Thoracic aorta (tissue), 2 donors: ENCODE data around the gene SCGB2A2. TPM values are rescaled to one million over a fixed set of nuclear protein-coding genes. Genes with fewer than 3 reads are reported as not detected.

Experiments used
- ATAC-seq: fragments of 150-250 bp; one replicate; pipeline ENCODE4 v1.8.0; 2017; ENCODE audit warnings: low read depth; ENCODE audit not compliant: insufficient number of reproducible peaks, low FRiP score
- DNase-seq: peaks from one replicate; pipeline ENCODE4 v3.0.0-alpha.2; 2020; ENCODE audit warnings: low spot score
- H3K27ac ChIP-seq, 2 donors: fragments of 200-600 bp; sonication (generic); 1 replicate in 1 of 2; 2 replicates in 1 of 2; pipeline ENCODE4 v1.5.1; 2016; ENCODE audit warnings: mild to moderate bottlenecking in 2 of 2, moderate library complexity in 2 of 2
- H3K27me3 ChIP-seq: fragments of 200-600 bp; sonication (generic); replicated peaks from 2 replicates; pipeline ENCODE4 v1.6.0; 2016; ENCODE audit warnings: mild to moderate bottlenecking; ENCODE audit not compliant: insufficient read depth
- H3K36me3 ChIP-seq: fragments of 200-600 bp; sonication (generic); one replicate; pipeline ENCODE4 v1.5.1; 2016
- H3K4me1 ChIP-seq, 2 donors: fragments of 200-600 bp; sonication (generic); 1 replicate in 1 of 2; 2 replicates in 1 of 2; pipeline versions ENCODE4 v1.5.1 to v1.6.0; 2016; ENCODE audit warnings: low read depth in 2 of 2, mild to moderate bottlenecking in 1 of 2; ENCODE audit not compliant: control insufficient read depth in 1 of 2
- H3K4me3 ChIP-seq: fragments of 200-600 bp; sonication (generic); 2 replicates; pipeline ENCODE4 v1.5.1; 2016; ENCODE audit warnings: mild to moderate bottlenecking
- H3K9me3 ChIP-seq: fragments of 200-600 bp; sonication (generic); 2 replicates; pipeline ENCODE4 v1.5.1; 2016
- CTCF ChIP-seq: fragments of 200-600 bp; sonication (generic); IDR thresholded peaks from one replicate; pipeline ENCODE4 v1.5.1; 2019; ENCODE audit warnings: antibody characterized with exemption
- total RNA-seq, 2 donors: library from RNA; depleted of rRNA; stranded (reverse); fragments of >200 nt; gene quantifications; one replicate each; pipeline versions ENCODE4 v1.1.0 to v1.2.3, GENCODE V29; 2016

SCGB2A2 gene
- total RNA-seq, 2 donors from 2014 or later = 3.7 TPM; not detected in 1

GRCh38 chr11:62309991-62310390 lies 40.0 kb downstream of the SCGB2A2 start:
- Histone ChIP-seq H3K27me3 (no peaks in the 10 kb centered on the region), H3K4me1 (no peaks in the 10 kb centered on the region), H3K27ac (no peak overlapping the region), H3K36me3 (no peaks in the 10 kb centered on the region), H3K9me3 (no peaks in the 10 kb centered on the region), H3K4me3 (no peak overlapping the region)
- ATAC-seq = no peak
- no peak for DNase-seq
- no peak for TF ChIP-seq CTCF

DNA sequence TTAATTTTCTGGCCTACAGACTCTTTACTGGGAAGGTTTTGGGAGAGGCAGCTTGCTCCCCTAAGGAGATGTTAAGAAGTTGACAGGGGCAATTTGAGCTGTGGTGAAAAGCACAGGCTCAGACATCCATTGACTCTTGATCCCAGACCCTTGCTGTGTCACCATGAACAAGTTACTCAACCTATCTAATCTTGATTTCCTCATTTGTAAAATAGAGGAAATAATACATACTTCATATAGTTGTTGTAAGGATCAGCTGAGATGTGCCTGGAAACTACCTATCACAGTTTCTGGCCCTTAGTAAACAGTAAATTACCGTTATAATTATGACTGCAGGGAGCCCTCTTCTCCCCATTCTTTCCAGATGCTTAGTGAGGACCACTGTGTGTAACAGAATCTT lies 45.5 kb downstream of the SCGB2A2 start:
- Histone ChIP-seq H3K36me3 (no peaks in the 10 kb centered on the region), H3K27me3 (no peaks in the 10 kb centered on the region), H3K4me3 (no peak overlapping the region), H3K9me3 (no peaks in the 10 kb centered on the region), H3K4me1 (no peaks in the 10 kb centered on the region), H3K27ac (no peak overlapping the region)
- no peak for TF ChIP-seq CTCF
- ATAC-seq = no peak
- no peak for DNase-seq

- Histone ChIP-seq H3K4me1 (no peaks in the 10 kb centered on the region), H3K27me3 (no peaks in the 10 kb centered on the region), H3K36me3 (no peaks in the 10 kb centered on the region), H3K9me3 (no peaks in the 10 kb centered on the region), H3K4me3 (no peak overlapping the region), H3K27ac (no peak overlapping the region)
- no peak for TF ChIP-seq CTCF
- ATAC-seq = no peak
- DNase-seq = no peak
Observed at GRCh38 chr11:62322524-62322923, 52.6 kb downstream of the SCGB2A2 start.

Other genes starting within 250 kb of the SCGB2A2 start
- 10 to 100 TPM in 1 of 2 donors, 1 to 10 TPM in 1; 8.8 to 13.0 TPM for gene INCENP, start 146.1 kb upstream of the SCGB2A2 start, total RNA-seq
- gene SCGB1D1, start 79.9 kb upstream of the SCGB2A2 start, total RNA-seq = not detected
- not detected for gene SCGB2A1, start 61.5 kb upstream of the SCGB2A2 start, total RNA-seq
- gene SCGB1D2, start 27.9 kb upstream of the SCGB2A2 start, total RNA-seq = not detected
- gene SCGB1D4, start 28.9 kb downstream of the SCGB2A2 start, total RNA-seq = not detected
- gene ASRGL1, start 67.3 kb downstream of the SCGB2A2 start, total RNA-seq = 10 to 100 TPM; 20.2 to 39.7 TPM
- not detected for gene SCGB1A1, start 148.9 kb downstream of the SCGB2A2 start, total RNA-seq